OCI-LY3 (cell line): ENCODE data around the gene TDRKH.

Experiments
- H2AFZ ChIP-seq: fragments of 200-600, 300-600 bp; shearing (Covaris generic); 2 replicates; pipeline ENCODE4 v1.6.0; 2014; ENCODE audit warnings: antibody characterized with exemption, low read depth, low read length
- H3K27ac ChIP-seq: fragments of 200-600, 300-600 bp; sonication (generic); 2 replicates; pipeline ENCODE4 v1.5.1; 2014; ENCODE audit warnings: mild to moderate bottlenecking, low read length, moderate library complexity, mixed read lengths
- H3K27me3 ChIP-seq: fragments of 200-600, 300-600 bp; sonication (generic); 2 replicates; pipeline ENCODE4 v1.6.1; 2014; ENCODE audit warnings: low read depth, low read length, mixed read lengths
- H3K36me3 ChIP-seq: fragments of 200-600, 300-600 bp; sonication (generic); replicated peaks from 2 replicates; pipeline ENCODE3; 2014; ENCODE audit warnings: low read depth, low read length, mixed read lengths
- H3K4me1 ChIP-seq: fragments of 300-600, 200-600 bp; sonication (generic); 2 replicates; pipeline ENCODE4 v1.6.1; 2014; ENCODE audit warnings: low read length, mixed read lengths
- H3K4me2 ChIP-seq: fragments of 200-600, 300-600 bp; sonication (generic); 2 replicates; pipeline ENCODE4 v1.6.1; 2014; ENCODE audit warnings: low read length, mixed read lengths
- H3K4me3 ChIP-seq: fragments of 300-600, 200-600 bp; sonication (generic); 2 replicates; pipeline ENCODE4 v1.5.1; 2014; ENCODE audit warnings: antibody characterized with exemption, mild to moderate bottlenecking, low read length, moderate library complexity
- H3K79me2 ChIP-seq: fragments of 300-600, 200-600 bp; shearing (Covaris generic); 2 replicates; pipeline ENCODE4 v1.6.1; 2014; ENCODE audit warnings: mild to moderate bottlenecking, low read length, mixed read lengths
- H3K9ac ChIP-seq: fragments of 300-600, 200-600 bp; shearing (Covaris generic); 2 replicates; pipeline ENCODE4 v1.6.0; 2014; ENCODE audit warnings: mild to moderate bottlenecking, low read length, moderate library complexity
- H3K9me3 ChIP-seq: fragments of 200-600, 300-600 bp; shearing (Covaris generic); 2 replicates; pipeline ENCODE4 v1.6.1; 2014; ENCODE audit warnings: low read length, mixed read lengths; ENCODE audit not compliant: insufficient read depth
- H4K20me1 ChIP-seq: fragments of 200-600, 300-600 bp; sonication (generic); 2 replicates; pipeline ENCODE4 v1.6.1; 2016; ENCODE audit warnings: low read length, mixed read lengths; ENCODE audit not compliant: insufficient read depth
- EZH2phosphoT487 ChIP-seq: fragments of 200-600 bp; shearing (Covaris generic); IDR thresholded peaks from 2 replicates; pipeline ENCODE4 v1.6.1; 2018; ENCODE audit warnings: antibody characterized with exemption, mixed run types, low read depth
- TF ChIP-seq, protein P1 (sequence below): fragments of 200-600, 300-600 bp; sonication (generic); IDR thresholded peaks from 2 replicates; pipeline ENCODE4 v1.5.1; 2014; ENCODE audit warnings: antibody characterized with exemption, low read length, low read depth

Gene TDRKH

DNA sequence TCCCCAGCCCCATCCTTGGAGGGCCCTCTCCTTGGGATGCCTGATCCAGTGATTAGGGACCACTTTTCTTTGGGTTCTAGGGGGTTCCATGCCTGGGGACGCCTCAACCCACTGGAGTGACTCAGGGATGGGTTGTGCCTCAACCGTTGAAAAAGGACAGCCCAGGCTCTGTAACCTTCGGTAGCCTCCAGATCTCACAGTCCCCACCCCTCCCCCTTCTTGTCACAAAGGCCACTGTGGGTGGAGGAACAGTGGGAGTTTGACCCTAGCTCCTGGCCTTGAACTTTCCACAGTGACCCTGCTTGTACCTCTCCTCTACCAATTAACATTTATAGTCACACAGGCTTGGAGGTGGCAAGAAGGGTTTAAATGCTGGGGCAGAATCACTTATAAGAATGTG, 43.9 kb upstream of the TDRKH start:
- H2AFZ ChIP-seq = no peak overlapping the region
- H3K79me2 ChIP-seq = no peaks in the 10 kb centered on the region
- no peak overlapping the region for H3K4me3 ChIP-seq
- peaks cover 17% of the 10 kb centered on the region for H3K4me1 ChIP-seq
- H3K4me2 ChIP-seq = no peak overlapping the region
- no peaks in the 10 kb centered on the region for H4K20me1 ChIP-seq
- H3K27me3 ChIP-seq = no peaks in the 10 kb centered on the region
- H3K9me3 ChIP-seq = no peaks in the 10 kb centered on the region
- H3K9ac ChIP-seq = no peak overlapping the region
- H3K36me3 ChIP-seq = no peaks in the 10 kb centered on the region
- no peak overlapping the region for H3K27ac ChIP-seq
- TF ChIP-seq, protein P1, sequence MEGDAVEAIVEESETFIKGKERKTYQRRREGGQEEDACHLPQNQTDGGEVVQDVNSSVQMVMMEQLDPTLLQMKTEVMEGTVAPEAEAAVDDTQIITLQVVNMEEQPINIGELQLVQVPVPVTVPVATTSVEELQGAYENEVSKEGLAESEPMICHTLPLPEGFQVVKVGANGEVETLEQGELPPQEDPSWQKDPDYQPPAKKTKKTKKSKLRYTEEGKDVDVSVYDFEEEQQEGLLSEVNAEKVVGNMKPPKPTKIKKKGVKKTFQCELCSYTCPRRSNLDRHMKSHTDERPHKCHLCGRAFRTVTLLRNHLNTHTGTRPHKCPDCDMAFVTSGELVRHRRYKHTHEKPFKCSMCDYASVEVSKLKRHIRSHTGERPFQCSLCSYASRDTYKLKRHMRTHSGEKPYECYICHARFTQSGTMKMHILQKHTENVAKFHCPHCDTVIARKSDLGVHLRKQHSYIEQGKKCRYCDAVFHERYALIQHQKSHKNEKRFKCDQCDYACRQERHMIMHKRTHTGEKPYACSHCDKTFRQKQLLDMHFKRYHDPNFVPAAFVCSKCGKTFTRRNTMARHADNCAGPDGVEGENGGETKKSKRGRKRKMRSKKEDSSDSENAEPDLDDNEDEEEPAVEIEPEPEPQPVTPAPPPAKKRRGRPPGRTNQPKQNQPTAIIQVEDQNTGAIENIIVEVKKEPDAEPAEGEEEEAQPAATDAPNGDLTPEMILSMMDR = no peak
- no peak for TF ChIP-seq EZH2phosphoT487

DNA sequence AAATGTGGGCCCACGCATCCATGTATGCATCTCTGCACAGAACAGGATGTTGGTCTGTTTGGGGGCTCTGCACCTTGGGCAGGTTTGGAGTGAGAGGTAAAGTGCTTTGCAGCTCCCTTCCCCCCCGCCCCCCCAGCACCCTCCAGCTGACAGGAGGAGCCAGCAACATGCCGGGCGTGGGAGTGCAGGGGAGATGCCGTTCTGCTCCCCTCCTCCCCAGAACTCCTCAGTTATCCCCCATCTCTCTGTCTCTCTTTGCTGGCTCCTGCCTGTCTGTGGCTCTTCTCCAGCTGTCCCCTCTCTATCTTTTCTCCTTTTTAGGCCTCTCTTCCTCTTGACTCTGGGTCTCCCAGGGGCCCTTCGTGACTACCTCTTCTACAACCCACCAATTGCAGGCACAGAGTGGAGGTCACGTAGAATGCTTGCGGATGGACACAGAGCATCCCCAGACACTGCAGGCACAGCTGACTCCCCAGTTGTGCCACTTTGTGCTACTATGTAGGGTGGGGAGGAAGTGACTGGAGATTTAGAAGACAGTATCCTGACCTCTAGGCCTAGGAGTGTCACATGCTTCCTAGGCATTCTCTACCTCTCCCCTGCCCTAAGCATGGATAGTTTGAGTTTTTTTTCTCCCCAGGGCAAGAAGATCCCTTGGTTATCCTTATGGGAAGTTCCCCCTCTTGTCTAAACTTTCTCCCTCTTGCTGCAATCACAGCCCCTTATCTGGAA, 43.0 kb upstream of the TDRKH start:
- Histone ChIP-seq H3K27me3 (no peaks in the 10 kb centered on the region), H3K4me2 (no peak overlapping the region), H2AFZ (no peak overlapping the region), H3K36me3 (no peaks in the 10 kb centered on the region), H3K27ac (no peak overlapping the region), H3K79me2 (no peaks in the 10 kb centered on the region), H3K4me1 (peaks cover 17% of the 10 kb centered on the region), H3K9me3 (no peaks in the 10 kb centered on the region), H3K4me3 (no peak overlapping the region), H3K9ac (no peak overlapping the region), H4K20me1 (no peaks in the 10 kb centered on the region)
- TF ChIP-seq, protein P1 = no peak
- TF ChIP-seq EZH2phosphoT487 = no peak

GRCh38 chr1:151832318-151832980, 42.1 kb upstream of the TDRKH start:
- H2AFZ ChIP-seq = peak overlapping the region; percentile 60; the same call in 1 of the 2 replicates
- no peak overlapping the region for H3K4me3 ChIP-seq
- no peaks in the 10 kb centered on the region for H3K27me3 ChIP-seq
- no peak overlapping the region for H3K9ac ChIP-seq
- no peaks in the 10 kb centered on the region for H3K9me3 ChIP-seq
- no peak overlapping the region for H3K27ac ChIP-seq
- TF ChIP-seq, protein P1 = no peak
- TF ChIP-seq EZH2phosphoT487 = no peak
- no peaks in the 10 kb centered on the region for H3K36me3 ChIP-seq
- H4K20me1 ChIP-seq = no peaks in the 10 kb centered on the region
- no peaks in the 10 kb centered on the region for H3K79me2 ChIP-seq
- H3K4me2 ChIP-seq = no peak overlapping the region
- H3K4me1 ChIP-seq = peaks cover 17% of the 10 kb centered on the region

DNA sequence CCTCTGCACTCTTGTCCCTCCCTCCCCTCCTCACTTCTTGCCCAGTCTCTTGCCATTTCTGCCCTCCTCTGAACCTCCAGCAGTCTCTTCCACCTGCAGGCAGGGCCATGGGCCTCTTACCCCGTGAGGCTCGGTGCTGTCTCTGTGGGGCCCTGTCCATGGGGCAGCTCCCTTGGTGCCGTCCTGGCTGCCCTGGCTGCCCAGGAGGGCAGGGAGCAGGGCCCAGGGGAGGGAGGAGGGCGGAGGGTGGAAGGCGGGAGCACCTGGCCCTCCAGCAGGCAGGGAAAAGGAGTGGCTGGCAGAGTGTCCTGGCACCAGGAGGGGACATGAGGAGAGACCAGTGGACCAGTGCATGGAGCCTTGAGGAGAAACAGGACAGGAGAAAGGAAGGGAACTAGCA, 41.3 kb upstream of the TDRKH start, which contains the start of gene RORC:
Gene RORC (minus strand): TSS at position 198 of the 400 bp plus-strand sequence. CDS start 38 bp downstream, at position 160.
- Histone ChIP-seq H2AFZ (peak within 1 kb of the TSS; percentile 60), H3K79me2 (no peaks in the 10 kb centered on the region), H3K4me2 (peak within 1 kb of the TSS; percentile 19), H3K4me1 (peaks cover 12% of the 10 kb centered on the region), H3K27ac (no peak within 1 kb of the TSS), H3K36me3 (no peaks in the 10 kb centered on the region), H3K27me3 (no peaks in the 10 kb centered on the region), H3K4me3 (no peak within 1 kb of the TSS), H3K9me3 (no peaks in the 10 kb centered on the region), H3K9ac (no peak within 1 kb of the TSS), H4K20me1 (no peaks in the 10 kb centered on the region)
- TF ChIP-seq EZH2phosphoT487 = no peak
- TF ChIP-seq, protein P1 = no peak
